Measurements from ENCODE around the gene REX1BD.
"Not testable (repeated sequence)": the region's sequence is repeated elsewhere in the genome, so short reads cannot be mapped to it uniquely, and the experiment has no call there.

Gene REX1BD

DNA sequence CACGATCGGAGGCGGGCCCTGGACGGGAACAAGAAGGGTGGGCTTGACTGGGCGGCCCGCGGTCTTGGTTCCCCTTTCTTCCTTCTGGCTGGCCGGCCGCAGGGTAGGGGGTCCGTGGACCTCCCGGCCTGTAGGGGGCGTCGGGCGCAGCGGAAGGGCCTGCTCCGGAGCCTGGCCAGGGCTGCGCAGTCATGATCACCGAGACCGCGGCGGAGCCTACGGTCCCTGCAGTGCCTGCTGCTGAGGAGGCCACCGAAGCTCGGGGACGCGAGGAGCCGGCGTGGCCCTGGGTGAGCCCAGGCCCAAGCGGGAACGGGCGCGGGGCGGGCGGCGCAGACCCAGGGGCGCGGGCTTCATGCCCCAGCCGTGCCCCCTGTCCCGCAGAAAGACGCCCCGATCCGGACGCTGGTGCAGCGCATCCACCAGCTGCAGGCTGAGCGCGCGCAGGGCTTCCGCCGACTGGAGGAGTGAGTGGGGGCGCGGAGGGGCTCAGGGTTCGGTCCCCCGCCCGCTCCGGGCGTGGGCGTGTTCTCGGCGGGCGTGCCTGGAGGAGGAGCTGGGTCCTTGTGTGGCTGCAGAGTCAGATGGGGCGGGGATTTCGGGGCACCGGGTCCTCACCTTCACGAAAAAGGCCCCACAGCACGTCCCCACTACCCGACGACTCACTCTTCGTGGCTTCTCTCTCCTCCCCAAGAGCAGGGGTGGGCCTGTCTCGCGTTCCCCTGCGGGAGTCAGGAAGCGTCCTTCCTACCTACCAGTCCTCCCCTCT is at the start of gene REX1BD:
REX1BD (plus strand) TSS at position 188 of the 769 bp plus-strand sequence; CDS start at position 192, 4 bp downstream.
- DNase-seq = peak; percentile 91

- no peak for DNase-seq
Observed at GRCh38 chr19:18539372-18539771, 49.2 kb upstream of the REX1BD start.

DNA sequence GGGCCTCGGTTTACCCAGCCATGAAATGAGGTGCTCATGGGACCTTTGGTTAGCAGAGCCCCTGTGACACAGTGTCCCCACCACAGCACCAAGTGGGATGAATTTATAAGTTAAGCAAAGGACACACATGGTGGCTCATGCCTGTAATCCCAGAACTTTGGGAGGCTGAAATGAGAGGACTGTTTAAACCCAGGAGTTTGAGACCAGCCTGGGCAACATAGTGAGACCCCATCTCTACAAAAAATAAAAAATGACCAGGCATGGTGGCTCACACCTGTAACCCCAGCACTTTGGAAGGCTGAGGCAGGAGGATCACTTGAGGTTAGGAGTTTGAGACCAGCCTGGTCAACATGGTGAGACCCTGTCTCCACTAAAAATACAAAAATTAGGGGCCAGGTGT is 48.4 kb upstream of the REX1BD start:
- DNase-seq = not testable (repeated sequence)

- no peak for DNase-seq
Observed at GRCh38 chr19:18541258-18541991, 47.2 kb upstream of the REX1BD start.

GRCh38 chr19:18541992-18542940 is 46.3 kb upstream of the REX1BD start:
- DNase-seq = no peak

DNA sequence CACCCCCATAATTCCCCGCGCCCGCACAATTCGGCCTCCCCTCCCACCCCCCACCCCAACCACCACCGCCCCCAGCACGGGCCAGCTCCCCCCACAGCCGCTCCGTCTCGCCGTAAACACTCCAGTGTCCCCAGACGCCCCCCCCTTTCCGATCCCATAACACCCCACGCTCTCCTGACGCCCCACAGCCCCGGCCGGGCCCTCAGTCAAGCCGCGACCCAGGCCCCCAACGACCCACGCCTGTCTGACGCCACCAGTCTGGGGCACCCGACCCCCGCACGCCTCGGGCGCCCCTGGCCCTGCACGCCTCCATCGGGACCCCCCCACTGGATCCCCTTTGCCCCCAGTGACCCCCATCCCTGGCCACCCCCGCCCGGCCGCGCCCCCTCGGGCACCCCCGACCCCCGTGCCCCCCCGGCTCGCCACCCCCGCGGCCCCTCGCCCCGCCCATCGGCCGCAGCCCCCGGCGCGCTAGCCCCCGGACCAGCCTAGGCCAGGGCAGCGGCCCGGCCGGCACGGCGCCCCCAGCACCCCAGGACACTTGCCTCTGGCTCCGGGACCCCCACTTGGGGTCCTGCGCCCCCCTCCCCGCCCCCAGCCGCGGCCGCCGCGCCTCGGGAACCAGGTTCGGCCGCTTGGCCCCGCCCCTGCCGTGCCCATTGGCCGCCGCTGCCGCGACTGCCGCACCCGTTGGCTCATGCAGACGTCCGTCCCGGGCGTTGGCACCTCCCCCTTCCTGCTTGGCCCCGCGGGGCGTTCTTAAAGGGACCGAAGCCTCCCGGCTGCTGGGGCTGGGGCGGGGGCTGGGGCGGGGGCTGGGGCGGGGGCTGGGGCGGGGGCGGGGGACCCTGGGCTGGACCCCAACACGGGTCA is 45.4 kb upstream of the REX1BD start, which contains the start of gene FKBP8:
FKBP8 (minus strand) TSS at position 633 of the 873 bp plus-strand sequence. CDS start 1,603 bp downstream, outside the sequence.
- DNase-seq = peak; percentile 95

DNA sequence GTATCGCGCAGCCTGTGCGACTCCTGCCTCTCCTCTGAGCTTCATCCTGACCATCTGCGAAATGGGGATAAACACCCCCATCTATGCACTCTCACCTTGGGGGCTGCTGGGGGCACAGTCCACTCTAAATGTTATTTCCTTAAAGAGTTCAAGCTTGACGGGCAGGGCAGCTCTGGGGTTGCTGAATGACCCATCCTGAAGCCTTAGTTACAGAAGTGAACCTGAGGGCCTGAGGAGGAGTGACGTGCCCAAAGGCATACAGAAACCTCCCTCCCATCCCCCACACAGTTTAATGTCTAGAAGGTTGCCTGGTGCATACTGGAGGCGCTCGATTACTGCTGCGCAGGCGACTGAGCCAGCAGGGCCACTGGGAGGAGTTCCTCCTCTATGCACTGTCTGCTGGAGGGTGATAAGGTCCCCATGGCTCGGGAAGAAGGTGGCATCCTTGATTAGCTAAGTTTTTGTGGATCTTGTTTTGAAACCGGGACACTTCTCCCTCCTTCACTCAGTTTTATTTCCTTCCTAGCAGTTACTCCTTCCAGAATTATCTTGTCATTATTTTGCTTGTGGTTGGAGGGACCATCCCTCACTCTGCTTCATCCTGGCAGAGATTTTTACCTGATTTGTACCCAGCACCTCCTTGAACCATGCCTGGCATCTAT is 44.7 kb upstream of the REX1BD start:
- DNase-seq = peak; percentile 95

GRCh38 chr19:18551631-18552030 is 37.0 kb upstream of the REX1BD start:
- no peak for DNase-seq

GRCh38 chr19:18557411-18558201 is 31.0 kb upstream of the REX1BD start, which contains the start of gene KXD1:
KXD1 (plus strand) TSS chr19:18557870; CDS start chr19:18562057, 4,187 bp downstream.
- DNase-seq = peak; percentile 100

GRCh38 chr19:18558202-18558555 is 30.4 kb upstream of the REX1BD start:
- no peak for DNase-seq

DNA sequence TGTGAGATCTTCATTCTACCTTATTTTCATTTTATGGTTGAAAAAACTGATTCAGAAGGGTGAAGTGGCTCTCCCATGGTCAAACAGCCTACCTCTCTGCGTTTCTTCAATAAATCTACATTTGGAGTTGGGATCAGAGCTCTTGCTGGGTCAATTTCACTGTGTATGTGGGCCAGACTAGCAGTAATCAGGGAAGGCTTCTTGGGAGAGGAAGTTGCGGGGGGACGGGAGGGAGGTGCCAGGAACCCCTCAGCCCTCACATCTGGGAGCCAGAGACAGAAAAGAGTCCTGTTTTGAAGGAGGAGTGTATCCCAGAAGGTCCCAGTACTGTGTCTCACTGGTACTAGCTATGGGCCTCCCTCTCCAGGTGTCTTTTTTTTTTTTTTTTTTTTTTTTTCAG is 30.0 kb upstream of the REX1BD start:
- no peak for DNase-seq

DNA sequence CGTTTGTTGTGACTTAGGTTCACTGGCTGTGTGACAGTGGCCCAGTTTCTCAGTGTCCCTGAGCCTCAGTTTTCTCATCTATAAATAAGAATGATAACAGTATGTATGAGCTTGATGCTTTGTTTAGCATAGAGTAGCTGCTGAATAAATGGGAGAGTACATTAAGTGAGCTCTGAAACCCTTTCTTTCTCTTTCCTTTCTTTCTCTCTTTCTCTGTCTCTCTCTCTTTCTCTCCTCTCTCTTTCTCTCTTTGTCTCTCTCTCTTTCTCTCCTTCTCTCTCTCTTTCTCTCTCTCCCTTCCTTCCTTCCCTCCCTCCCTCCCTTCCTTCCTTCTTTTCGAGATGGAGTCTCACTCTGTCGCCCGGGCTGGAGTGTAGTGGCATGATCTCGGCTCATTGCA is 28.9 kb upstream of the REX1BD start:
- no peak for DNase-seq

DNA sequence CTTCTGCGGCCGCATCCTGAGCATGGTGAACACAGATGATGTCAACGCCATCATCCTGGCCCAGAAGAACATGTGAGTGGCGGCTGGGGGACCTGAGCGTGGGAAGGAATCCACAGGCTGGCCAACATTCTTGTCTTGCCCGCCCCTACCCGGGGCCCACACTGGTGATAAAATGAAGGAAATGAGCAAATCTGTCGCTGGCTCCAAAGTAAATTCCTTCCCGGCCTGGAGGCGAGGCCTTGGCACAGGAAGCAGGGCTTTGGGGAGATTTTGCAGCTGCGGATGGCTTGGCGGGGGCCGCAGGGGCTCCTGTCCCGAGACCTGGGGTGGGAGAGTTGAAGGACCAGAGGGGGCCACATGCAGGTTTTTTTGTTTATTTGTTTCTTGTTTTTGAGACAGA is 26.5 kb upstream of the REX1BD start:
- DNase-seq = no peak

DNA sequence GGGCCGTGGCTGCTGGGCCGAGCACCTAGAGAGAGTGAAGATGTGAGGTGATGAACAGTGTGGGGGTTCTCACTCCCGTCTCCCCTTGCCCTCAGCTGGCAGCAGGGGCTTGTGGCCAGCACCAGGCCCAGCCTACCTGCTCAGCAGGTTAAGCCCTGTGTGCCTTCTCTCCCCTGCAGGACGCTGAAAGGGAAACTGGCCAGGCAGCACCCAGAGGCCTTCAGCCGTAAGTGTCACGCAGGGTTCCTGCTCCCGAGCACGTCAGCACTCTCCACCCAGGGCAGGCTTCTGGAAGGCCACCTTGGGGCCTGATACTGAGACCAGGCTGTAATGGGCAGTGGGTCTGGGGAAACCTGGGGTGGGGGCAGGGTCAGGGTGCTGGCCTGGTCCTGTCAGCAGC is 21.6 kb upstream of the REX1BD start:
- no peak for DNase-seq

- DNase-seq = no peak
Observed at GRCh38 chr19:18568367-18568766, 20.2 kb upstream of the REX1BD start.

GRCh38 chr19:18571564-18572344 is 16.8 kb upstream of the REX1BD start, which contains the start of gene UBA52:
UBA52 (plus strand) TSS chr19:18571857; CDS start chr19:18573301, 1,444 bp downstream.
- DNase-seq = peak; percentile 99

GRCh38 chr19:18574691-18575291 is 13.8 kb upstream of the REX1BD start:
- DNase-seq = no peak

DNA sequence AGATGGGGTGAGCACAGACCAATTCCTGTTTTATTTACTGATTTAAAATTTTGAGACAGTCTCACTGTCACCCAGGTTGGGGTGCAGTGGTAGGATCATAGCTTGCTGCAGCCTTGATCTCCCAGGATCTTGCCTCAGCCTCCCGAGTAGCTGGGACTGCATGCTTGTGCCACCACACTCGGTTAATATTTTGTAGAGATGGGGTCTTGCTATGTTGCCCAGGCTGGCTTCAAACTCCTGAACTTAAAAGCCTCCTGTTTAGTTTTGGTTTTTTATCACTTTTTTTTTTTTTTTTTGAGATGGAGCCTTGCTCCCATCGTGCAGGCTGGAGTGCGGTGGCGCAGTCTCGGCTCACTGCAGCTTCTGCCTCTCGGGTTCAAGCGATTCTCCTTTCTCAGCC is 12.2 kb upstream of the REX1BD start:
- DNase-seq = no peak

DNA sequence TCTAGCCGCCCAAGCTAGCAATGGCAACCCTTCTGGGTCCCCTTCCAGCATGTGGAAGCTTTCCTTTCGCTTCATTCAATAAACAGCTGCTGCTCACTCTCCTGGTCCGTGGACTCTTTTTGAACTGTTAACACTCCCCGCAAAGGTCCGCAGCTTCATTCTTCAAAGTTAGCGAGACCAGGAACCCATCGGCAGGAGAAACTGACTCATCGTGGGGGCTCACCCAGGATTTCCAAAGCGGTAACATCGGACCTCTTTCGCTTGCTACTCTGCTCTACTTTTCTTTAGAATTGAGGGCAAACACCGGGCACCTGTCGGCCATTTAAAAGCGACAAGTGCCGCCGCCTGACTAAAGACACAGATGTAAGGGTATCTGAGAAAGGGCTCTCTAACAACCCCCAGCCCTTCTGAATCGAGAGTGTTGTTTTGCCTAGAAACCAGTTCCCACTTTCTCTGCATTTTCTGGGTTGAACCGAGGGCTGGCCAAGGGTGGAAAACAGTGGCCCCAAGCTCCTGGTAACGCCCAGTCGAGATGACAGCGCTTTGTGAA is 11.2 kb upstream of the REX1BD start:
- no peak for DNase-seq
